Erythroblast (primary cell): ENCODE measurements around the gene SREK1IP1.

Source experiments
- GATA1 ChIP-seq: IDR thresholded peaks from 2 replicates; pipeline ENCODE4 v1.6.1; 2011; ENCODE audit warnings: low read depth, mild to moderate bottlenecking, control low read depth, low read length, moderate library complexity
- POLR2A ChIP-seq: IDR thresholded peaks from 2 replicates; pipeline ENCODE4 v1.6.1; 2011; ENCODE audit warnings: mild to moderate bottlenecking, low read length

DNA sequence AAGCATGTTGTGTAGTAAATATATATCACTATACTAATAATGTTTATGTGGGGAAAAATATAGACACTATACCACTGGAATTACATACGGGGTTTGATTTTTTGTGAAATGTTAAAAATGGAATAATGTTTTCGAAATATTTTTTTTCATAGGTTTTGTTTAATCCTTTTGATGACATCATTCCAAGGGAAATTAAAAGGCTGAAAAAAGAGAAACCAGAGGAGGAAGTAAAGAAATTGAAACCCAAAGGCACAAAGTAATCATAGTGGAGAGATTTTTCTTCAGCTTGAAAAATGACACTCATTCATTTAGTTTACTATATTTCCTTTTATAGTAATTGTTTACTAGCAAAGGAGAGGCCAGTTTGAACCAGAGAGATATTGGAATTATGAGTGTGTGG, 17.9 kb upstream of the SREK1IP1 start:
- TF ChIP-seq POLR2A = no peak
- no peak for TF ChIP-seq GATA1
